H9 (cell line): ENCODE results near the gene SFXN5. TPM values are rescaled to one million over a fixed set of nuclear protein-coding genes. Genes with fewer than 3 reads are reported as not detected.

Experiments
- DNase-seq: peaks from one replicate; pipeline ENCODE4 v3.0.0-alpha.2; 2017
- H2AFZ ChIP-seq: one replicate; pipeline ENCODE4 v1.6.1; 2013; ENCODE audit warnings: mild to moderate bottlenecking, low read length, control low read depth, moderate library complexity
- H2AK5ac ChIP-seq: 2 replicates; pipeline ENCODE4 v1.6.1; 2013; ENCODE audit warnings: low read length, control low read depth, mixed read lengths; ENCODE audit not compliant: insufficient read length
- H2BK120ac ChIP-seq: one replicate; pipeline ENCODE4 v1.6.1; 2013; ENCODE audit warnings: low read depth, mild to moderate bottlenecking, low read length, control low read depth, inconsistent platforms; ENCODE audit not compliant: poor library complexity, severe bottlenecking
- H2BK12ac ChIP-seq: 2 replicates; pipeline ENCODE4 v1.6.1; 2013; ENCODE audit warnings: low read length, control low read depth, mixed read lengths, low read depth; ENCODE audit not compliant: insufficient read length
- H2BK15ac ChIP-seq: 2 replicates; pipeline ENCODE4 v1.6.1; 2013; ENCODE audit warnings: low read depth, low read length, control low read depth
- H2BK20ac ChIP-seq: one replicate; pipeline ENCODE4 v1.6.1; 2013; ENCODE audit warnings: low read depth, mild to moderate bottlenecking, low read length, control low read depth, inconsistent platforms; ENCODE audit not compliant: poor library complexity, severe bottlenecking
- H2BK5ac ChIP-seq: 2 replicates; pipeline ENCODE4 v1.6.1; 2013; ENCODE audit warnings: low read length, control low read depth, mixed read lengths; ENCODE audit not compliant: insufficient read length
- H3K14ac ChIP-seq: 2 replicates; pipeline ENCODE4 v1.6.1; 2013; ENCODE audit warnings: low read length, control low read depth; ENCODE audit not compliant: insufficient read depth
- H3K18ac ChIP-seq: 2 replicates; pipeline ENCODE4 v1.6.1; 2013; ENCODE audit warnings: low read depth, mild to moderate bottlenecking, mixed read lengths, low read length, control low read depth; ENCODE audit not compliant: insufficient read length
- H3K23ac ChIP-seq: 2 replicates; pipeline ENCODE4 v1.6.1; 2013; ENCODE audit warnings: low read length, control low read depth, mixed read lengths, low read depth; ENCODE audit not compliant: insufficient read length
- H3K23me2 ChIP-seq: 2 replicates; pipeline ENCODE4 v1.6.1; 2013; ENCODE audit warnings: low read depth, mild to moderate bottlenecking, mixed read lengths, low read length, control low read depth; ENCODE audit not compliant: insufficient read length, poor library complexity, severe bottlenecking
- H3K27ac ChIP-seq: 2 replicates; pipeline ENCODE4 v1.5.1; 2013; ENCODE audit warnings: low read length, control low read depth, mixed read lengths, low read depth; ENCODE audit not compliant: insufficient read length
- H3K27me3 ChIP-seq: 2 replicates; pipeline ENCODE4 v1.6.1; 2013; ENCODE audit warnings: low read length, control low read depth, inconsistent platforms; ENCODE audit not compliant: insufficient read depth
- H3K4ac ChIP-seq: 2 replicates; pipeline ENCODE4 v1.6.1; 2013; ENCODE audit warnings: low read depth, mild to moderate bottlenecking, control low read depth, inconsistent platforms, low read length, moderate library complexity
- H3K4me1 ChIP-seq: 2 replicates; pipeline ENCODE4 v1.6.1; 2013; ENCODE audit warnings: low read length, control low read depth, inconsistent platforms; ENCODE audit not compliant: insufficient read depth
- H3K4me2 ChIP-seq: 2 replicates; pipeline ENCODE4 v1.6.1; 2013; ENCODE audit warnings: low read length, control low read depth, mixed read lengths; ENCODE audit not compliant: insufficient read length, insufficient read depth
- H3K56ac ChIP-seq: 2 replicates; pipeline ENCODE4 v1.6.1; 2013; ENCODE audit warnings: low read depth, mild to moderate bottlenecking, mixed read lengths, low read length, control low read depth; ENCODE audit not compliant: insufficient read length
- H3K79me1 ChIP-seq: 2 replicates; pipeline ENCODE4 v1.6.1; 2013; ENCODE audit warnings: low read depth, mild to moderate bottlenecking, moderate library complexity, low read length, control low read depth, inconsistent platforms; ENCODE audit not compliant: insufficient read depth, poor library complexity, severe bottlenecking
- H3K79me2 ChIP-seq: 2 replicates; pipeline ENCODE4 v1.6.1; 2013; ENCODE audit warnings: low read length, control low read depth, inconsistent platforms; ENCODE audit not compliant: insufficient read depth
- H3K9ac ChIP-seq: 2 replicates; pipeline ENCODE4 v1.6.1; 2013; ENCODE audit warnings: low read length, control low read depth, mixed read lengths; ENCODE audit not compliant: insufficient read length; ENCODE audit errors: extremely low read depth
- H3K9me3 ChIP-seq: one replicate; pipeline ENCODE4 v1.6.1; 2013; ENCODE audit warnings: low read depth, low read length, inconsistent platforms; ENCODE audit not compliant: control insufficient read depth
- H3T11ph ChIP-seq: one replicate; pipeline ENCODE4 v1.6.1; 2013; ENCODE audit warnings: mild to moderate bottlenecking, low read length, control low read depth, inconsistent platforms
- H4K20me1 ChIP-seq: one replicate; pipeline ENCODE4 v1.6.1; 2013; ENCODE audit not compliant: control insufficient read depth, insufficient read length, insufficient read depth
- H4K5ac ChIP-seq: 2 replicates; pipeline ENCODE4 v1.6.1; 2013; ENCODE audit warnings: low read depth, mild to moderate bottlenecking, mixed read lengths, low read length, control low read depth; ENCODE audit not compliant: insufficient read length
- H4K8ac ChIP-seq: replicated peaks from 2 replicates; pipeline ENCODE4 v1.6.1; 2013; ENCODE audit warnings: low read length, control low read depth, mixed read lengths, low read depth; ENCODE audit not compliant: insufficient read length
- H4K91ac ChIP-seq: 2 replicates; pipeline ENCODE4 v1.6.1; 2013; ENCODE audit warnings: low read depth, mild to moderate bottlenecking, moderate library complexity, mixed read lengths, low read length, control low read depth; ENCODE audit not compliant: insufficient read length
- H3K27ac Mint-ChIP-seq, 3 experiments: 2 replicates in 2 of 3; 3 replicates in 1 of 3; pipeline ENCODE4 v1.8.0; 2020 to 2021; ENCODE audit warnings: mixed read lengths in 3 of 3, mild to moderate bottlenecking in 1 of 3, moderate library complexity in 1 of 3
- H3K27me3 Mint-ChIP-seq: 2 replicates; pipeline ENCODE4 v1.8.0; 2021; ENCODE audit warnings: low read depth, mild to moderate bottlenecking, moderate library complexity, mixed read lengths
- H3K36me3 Mint-ChIP-seq, 3 experiments: 2 replicates in 2 of 3; 3 replicates in 1 of 3; pipeline ENCODE4 v1.8.0; 2020 to 2021; ENCODE audit warnings: low read depth in 3 of 3, mixed read lengths in 3 of 3; ENCODE audit not compliant: insufficient read depth in 1 of 3
- H3K4me1 Mint-ChIP-seq, 2 experiments: 2 replicates each; pipeline ENCODE4 v1.8.0; 2020; ENCODE audit warnings: mixed read lengths in 2 of 2
- H3K4me3 Mint-ChIP-seq, 2 experiments: 2 replicates in 1 of 2; 3 replicates in 1 of 2; pipeline ENCODE4 v1.8.0; 2020 to 2021; ENCODE audit warnings: mild to moderate bottlenecking in 2 of 2, mixed read lengths in 2 of 2, moderate library complexity in 1 of 2
- H3K9me3 Mint-ChIP-seq, 2 experiments: 2 replicates in 1 of 2; 3 replicates in 1 of 2; pipeline ENCODE4 v1.8.0; 2020; ENCODE audit warnings: mild to moderate bottlenecking in 2 of 2, mixed read lengths in 2 of 2, moderate library complexity in 1 of 2
- WGBS: extraction: QIAGEN DNeasy Blood & Tissue Kit; methylation state at CpG from one replicate; pipeline ENCODE4 v1.1.7; 2013; ENCODE audit warnings: missing lambda C conversion rate, low lambda C conversion rate, mixed read lengths; ENCODE audit not compliant: insufficient read length; ENCODE audit errors: extremely low coverage; 5-methylcytosine and 5-hydroxymethylcytosine counted together
- total RNA-seq: library from RNA; stranded (reverse); gene quantifications from 2 replicates; pipeline ENCODE4 v1.2.1, GENCODE V29; 2021
- TF ChIP-seq, protein P1 (sequence below): fragments of 200-600 bp; sonication (generic); conservative IDR thresholded peaks from 3 replicates; pipeline ENCODE4 v1.8.0; 2021; ENCODE audit warnings: antibody characterized with exemption, mild to moderate bottlenecking

The SFXN5 gene
- total RNA-seq, 1 experiment from 2014 or later: 30.9 TPM

DNA sequence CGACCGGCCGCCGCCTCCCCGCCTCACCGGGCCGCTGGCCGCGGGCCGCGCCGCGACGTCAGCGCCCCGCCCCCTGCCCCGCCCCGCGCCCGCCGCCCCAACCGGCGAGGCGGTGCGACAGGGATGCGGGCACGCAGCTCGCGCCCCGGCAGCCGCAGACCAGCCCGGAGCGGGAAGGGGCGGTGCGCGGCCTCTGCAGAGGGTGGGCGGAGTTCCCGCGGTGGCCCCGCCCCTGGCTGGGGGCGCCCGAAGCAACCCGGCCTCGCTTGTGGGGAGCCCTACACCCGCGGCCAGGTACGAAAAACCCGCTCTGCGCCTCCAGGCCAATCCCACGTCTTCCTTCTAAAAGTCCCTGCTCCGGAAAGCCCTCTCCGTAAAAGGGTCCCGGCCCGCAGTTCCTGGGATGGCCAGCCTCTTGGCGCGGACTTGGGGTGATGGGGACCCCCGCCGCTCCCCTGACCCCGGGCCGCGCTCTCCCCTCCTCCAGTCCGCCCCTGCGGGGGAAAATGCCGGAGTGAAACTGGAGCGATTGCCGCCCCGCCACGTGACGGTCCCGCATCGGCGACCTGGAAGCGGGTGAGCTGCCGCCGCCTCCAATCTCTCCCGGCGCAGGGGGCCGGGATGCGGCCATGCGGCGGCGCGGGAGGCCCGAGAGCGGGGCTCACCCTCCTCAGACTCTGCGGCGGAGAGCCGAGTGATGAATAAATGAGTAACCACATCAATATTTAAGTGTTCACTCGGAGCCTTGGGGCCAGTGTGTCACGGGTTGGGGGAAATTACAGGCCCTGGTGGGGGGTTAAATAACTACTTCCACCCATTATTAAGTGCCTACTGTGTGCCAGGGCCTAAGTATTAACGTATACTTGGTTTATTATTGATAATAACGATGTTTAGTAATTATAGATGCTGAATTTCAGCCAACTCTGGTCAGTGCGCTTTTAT lies 41.7 kb upstream of the SFXN5 start, which contains the start of gene RAB11FIP5:
Gene RAB11FIP5, minus strand, starts transcription at position 36 of the 942 bp plus-strand sequence. CDS start 171 bp downstream, outside the sequence.
- WGBS: no CpG with 5 or more reads among the region's 93 CpGs
- H2BK20ac ChIP-seq: no peak within 1 kb of the TSS
- no peak within 1 kb of the TSS for H2BK5ac ChIP-seq
- no peak within 1 kb of the TSS for H4K5ac ChIP-seq
- H3K79me1 ChIP-seq: no peaks in the 10 kb centered on the region
- H3K9me3 ChIP-seq: no peaks in the 10 kb centered on the region
- H3K36me3 Mint-ChIP-seq: peaks cover 0 to 10% (median 7%) of the 10 kb centered on the region in 3 experiments; a peak in 2 of 7 replicates
- H3K14ac ChIP-seq: peak within 1 kb of the TSS; percentile 82
- peaks cover 30% of the 10 kb centered on the region for H3K27me3 Mint-ChIP-seq
- no peak within 1 kb of the TSS for H4K91ac ChIP-seq
- DNase-seq: peak; percentile 87
- no peak within 1 kb of the TSS for H3K23ac ChIP-seq
- peak within 1 kb of the TSS; percentile 77 to 95 for H3K4me3 Mint-ChIP-seq
- H3K27me3 ChIP-seq: no peaks in the 10 kb centered on the region
- no peak within 1 kb of the TSS for H2BK120ac ChIP-seq
- peaks cover 15 to 23% of the 10 kb centered on the region in 2 experiments for H3K4me1 Mint-ChIP-seq
- H3K56ac ChIP-seq: no peak within 1 kb of the TSS
- TF ChIP-seq, protein P1, sequence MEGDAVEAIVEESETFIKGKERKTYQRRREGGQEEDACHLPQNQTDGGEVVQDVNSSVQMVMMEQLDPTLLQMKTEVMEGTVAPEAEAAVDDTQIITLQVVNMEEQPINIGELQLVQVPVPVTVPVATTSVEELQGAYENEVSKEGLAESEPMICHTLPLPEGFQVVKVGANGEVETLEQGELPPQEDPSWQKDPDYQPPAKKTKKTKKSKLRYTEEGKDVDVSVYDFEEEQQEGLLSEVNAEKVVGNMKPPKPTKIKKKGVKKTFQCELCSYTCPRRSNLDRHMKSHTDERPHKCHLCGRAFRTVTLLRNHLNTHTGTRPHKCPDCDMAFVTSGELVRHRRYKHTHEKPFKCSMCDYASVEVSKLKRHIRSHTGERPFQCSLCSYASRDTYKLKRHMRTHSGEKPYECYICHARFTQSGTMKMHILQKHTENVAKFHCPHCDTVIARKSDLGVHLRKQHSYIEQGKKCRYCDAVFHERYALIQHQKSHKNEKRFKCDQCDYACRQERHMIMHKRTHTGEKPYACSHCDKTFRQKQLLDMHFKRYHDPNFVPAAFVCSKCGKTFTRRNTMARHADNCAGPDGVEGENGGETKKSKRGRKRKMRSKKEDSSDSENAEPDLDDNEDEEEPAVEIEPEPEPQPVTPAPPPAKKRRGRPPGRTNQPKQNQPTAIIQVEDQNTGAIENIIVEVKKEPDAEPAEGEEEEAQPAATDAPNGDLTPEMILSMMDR: no peak; the same call in 2 of the 3 replicates
- H3T11ph ChIP-seq: no peak within 1 kb of the TSS
- H3K4me2 ChIP-seq: peak within 1 kb of the TSS; percentile 63
- H3K23me2 ChIP-seq: peaks cover 7% of the 10 kb centered on the region
- no peak within 1 kb of the TSS for H2BK12ac ChIP-seq
- no peaks in the 10 kb centered on the region; the same call in 1 of the 2 replicates for H3K4me1 ChIP-seq
- no peak within 1 kb of the TSS for H3K27ac ChIP-seq
- H4K20me1 ChIP-seq: no peaks in the 10 kb centered on the region
- H2AFZ ChIP-seq: no peak within 1 kb of the TSS
- H3K79me2 ChIP-seq: no peaks in the 10 kb centered on the region; the same call in 1 of the 2 replicates
- no peak within 1 kb of the TSS for H3K18ac ChIP-seq
- H3K9me3 Mint-ChIP-seq: peaks cover 3 to 5% of the 10 kb centered on the region in 2 experiments; a peak in 1 of 5 replicates
- H3K9ac ChIP-seq: peak within 1 kb of the TSS; percentile 13
- no peak within 1 kb of the TSS for H2AK5ac ChIP-seq
- no peak within 1 kb of the TSS for H3K4ac ChIP-seq
- no peak within 1 kb of the TSS; a peak in 1 of 7 replicates for H3K27ac Mint-ChIP-seq
- H2BK15ac ChIP-seq: no peak within 1 kb of the TSS; the same call in 1 of the 2 replicates
- no peak within 1 kb of the TSS for H4K8ac ChIP-seq
